HEK293 (cell line): ENCODE results near the gene LATS1.

Experiments used
- ZBTB7A ChIP-seq: fragments of 450-650 bp; formaldehyde crosslinking; IDR thresholded peaks from 2 replicates; pipeline ENCODE4 v1.5.1; 2016; ENCODE audit warnings: low read depth, missing biosample characterization, missing genetic modification characterization
- TF ChIP-seq, protein P1 (sequence below): fragments of 450-650 bp; formaldehyde crosslinking; IDR thresholded peaks from 2 replicates; pipeline ENCODE4 v1.5.1; 2016; ENCODE audit warnings: missing biosample characterization, missing genetic modification characterization

DNA sequence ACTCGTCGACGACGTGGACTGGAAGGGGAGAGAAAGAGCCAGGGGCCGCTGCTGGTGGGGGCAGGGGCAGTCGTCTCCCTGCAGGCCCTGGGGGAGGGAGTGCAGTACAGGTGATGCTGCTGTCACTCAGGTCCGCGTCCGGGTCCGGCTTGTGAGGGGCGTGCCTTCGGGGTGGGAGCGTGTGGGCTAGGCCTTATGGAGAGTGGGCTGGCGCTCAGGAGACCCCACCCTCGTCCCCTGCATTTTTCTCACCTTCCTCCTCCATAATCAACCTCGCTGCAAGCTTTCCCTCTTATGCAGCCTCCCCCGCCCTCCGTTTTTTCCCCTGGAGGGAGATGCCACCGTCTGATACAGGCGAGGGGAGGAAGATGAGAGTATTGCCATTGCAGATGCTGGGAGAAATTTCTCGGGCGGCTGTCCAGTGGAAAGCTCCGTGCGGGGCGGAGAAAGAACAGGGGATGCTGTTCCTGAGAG, 32.3 kb upstream of the LATS1 start:
- TF ChIP-seq, protein P1, sequence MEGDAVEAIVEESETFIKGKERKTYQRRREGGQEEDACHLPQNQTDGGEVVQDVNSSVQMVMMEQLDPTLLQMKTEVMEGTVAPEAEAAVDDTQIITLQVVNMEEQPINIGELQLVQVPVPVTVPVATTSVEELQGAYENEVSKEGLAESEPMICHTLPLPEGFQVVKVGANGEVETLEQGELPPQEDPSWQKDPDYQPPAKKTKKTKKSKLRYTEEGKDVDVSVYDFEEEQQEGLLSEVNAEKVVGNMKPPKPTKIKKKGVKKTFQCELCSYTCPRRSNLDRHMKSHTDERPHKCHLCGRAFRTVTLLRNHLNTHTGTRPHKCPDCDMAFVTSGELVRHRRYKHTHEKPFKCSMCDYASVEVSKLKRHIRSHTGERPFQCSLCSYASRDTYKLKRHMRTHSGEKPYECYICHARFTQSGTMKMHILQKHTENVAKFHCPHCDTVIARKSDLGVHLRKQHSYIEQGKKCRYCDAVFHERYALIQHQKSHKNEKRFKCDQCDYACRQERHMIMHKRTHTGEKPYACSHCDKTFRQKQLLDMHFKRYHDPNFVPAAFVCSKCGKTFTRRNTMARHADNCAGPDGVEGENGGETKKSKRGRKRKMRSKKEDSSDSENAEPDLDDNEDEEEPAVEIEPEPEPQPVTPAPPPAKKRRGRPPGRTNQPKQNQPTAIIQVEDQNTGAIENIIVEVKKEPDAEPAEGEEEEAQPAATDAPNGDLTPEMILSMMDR (tag by site-specific recombination) = no peak
- TF ChIP-seq ZBTB7A (tag by site-specific recombination) = no peak; the same call in 1 of the 2 replicates
